Neural progenitor cell (in vitro differentiated cells): ENCODE data around the gene FAM50B.

ENCODE experiments used
- EZH2 ChIP-seq: fragments of 200-600 bp; sonication (generic); IDR thresholded peaks from 2 replicates; pipeline ENCODE4 v1.6.1; 2017; ENCODE audit warnings: antibody characterized with exemption, mild to moderate bottlenecking, moderate library complexity
- EZH2phosphoT487 ChIP-seq: fragments of 200-600 bp; sonication (generic); IDR thresholded peaks from 2 replicates; pipeline ENCODE4 v1.6.1; 2017; ENCODE audit warnings: antibody characterized with exemption
- TF ChIP-seq, protein P1 (sequence below): fragments of 200-600 bp; sonication (generic); IDR thresholded peaks from 2 replicates; pipeline ENCODE4 v1.5.1; 2017; ENCODE audit warnings: antibody characterized with exemption, mild to moderate bottlenecking

DNA sequence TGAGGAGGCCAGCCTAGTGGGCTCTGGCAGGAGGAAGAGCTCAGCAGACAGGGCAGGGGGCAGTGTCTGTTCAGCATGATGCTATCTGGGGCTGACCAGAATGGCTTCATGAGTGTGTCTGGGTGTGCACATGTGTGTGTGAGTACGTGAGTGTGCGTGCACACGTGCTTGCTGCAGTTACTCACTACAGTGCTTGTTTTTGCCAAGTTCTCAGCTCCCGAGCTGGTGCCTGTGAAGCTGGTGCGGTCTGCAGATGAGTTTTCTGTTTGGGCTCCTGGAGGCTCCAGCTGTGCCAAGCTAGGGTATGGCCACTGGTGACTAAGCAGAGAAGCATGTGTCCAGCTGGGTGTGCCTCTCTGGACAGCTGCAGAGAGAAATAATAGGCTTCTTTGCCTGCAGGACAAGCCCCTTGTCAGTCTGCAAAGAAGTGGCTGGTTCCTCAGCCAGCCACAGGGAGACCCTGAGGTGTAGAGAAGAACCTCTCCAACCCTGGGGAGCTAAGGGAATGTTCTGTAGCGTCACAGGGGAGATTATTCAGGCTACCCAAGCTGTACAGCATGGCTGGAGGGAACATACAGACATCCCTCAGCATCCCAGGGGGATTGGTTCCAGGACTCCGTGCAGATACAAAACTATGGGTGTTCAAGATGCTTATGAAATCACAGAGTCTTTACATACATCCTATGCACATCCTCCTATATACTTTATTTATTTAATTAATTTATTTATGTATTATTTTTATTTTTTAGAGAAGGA, 40.2 kb upstream of the FAM50B start:
- TF ChIP-seq, protein P1, sequence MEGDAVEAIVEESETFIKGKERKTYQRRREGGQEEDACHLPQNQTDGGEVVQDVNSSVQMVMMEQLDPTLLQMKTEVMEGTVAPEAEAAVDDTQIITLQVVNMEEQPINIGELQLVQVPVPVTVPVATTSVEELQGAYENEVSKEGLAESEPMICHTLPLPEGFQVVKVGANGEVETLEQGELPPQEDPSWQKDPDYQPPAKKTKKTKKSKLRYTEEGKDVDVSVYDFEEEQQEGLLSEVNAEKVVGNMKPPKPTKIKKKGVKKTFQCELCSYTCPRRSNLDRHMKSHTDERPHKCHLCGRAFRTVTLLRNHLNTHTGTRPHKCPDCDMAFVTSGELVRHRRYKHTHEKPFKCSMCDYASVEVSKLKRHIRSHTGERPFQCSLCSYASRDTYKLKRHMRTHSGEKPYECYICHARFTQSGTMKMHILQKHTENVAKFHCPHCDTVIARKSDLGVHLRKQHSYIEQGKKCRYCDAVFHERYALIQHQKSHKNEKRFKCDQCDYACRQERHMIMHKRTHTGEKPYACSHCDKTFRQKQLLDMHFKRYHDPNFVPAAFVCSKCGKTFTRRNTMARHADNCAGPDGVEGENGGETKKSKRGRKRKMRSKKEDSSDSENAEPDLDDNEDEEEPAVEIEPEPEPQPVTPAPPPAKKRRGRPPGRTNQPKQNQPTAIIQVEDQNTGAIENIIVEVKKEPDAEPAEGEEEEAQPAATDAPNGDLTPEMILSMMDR, result no peak
- TF ChIP-seq EZH2, result no peak
- no peak for TF ChIP-seq EZH2phosphoT487
